ENCODE data around the gene CCDC138. TPM values are rescaled to one million over a fixed set of nuclear protein-coding genes. Genes with fewer than 3 reads are reported as not detected.

The CCDC138 gene
- total and polyA plus RNA-seq, 2 of the 13 experiments (the other 11 are each of a cell fraction or from before 2014, with no cell fraction given), result 5.6 to 32.5 TPM

DNA sequence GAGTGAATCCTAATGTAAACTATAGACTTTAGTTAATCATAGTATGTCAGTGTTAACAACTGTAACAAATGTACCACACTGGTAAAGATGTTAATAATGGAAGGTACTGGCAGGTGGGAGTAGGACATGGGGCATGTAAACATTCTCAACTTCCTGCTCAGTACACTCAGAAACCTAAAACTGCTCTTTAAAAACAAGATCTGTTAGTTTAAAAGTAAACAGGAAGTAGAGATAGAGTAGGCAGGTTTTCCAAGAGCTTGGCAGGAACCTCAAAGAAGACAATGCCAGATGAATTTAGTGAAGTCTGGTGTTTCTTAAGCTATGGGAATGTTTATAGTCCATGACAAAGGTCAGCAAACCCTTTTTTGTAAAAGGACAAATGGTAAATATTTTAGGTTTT lies 46.6 kb downstream of the CCDC138 start (continued):
- TF ChIP-seq ZSCAN29 (CRISPR knock-in tag; conservative IDR thresholded peaks at IDR 0.05) (0 out of 2 replicates have a peak, but pooled peaks have one; percentile 62), ERF (CRISPR knock-in tag; IDR thresholded peaks at IDR 0.05) (peak; percentile 65), ZNF7 (CRISPR knock-in tag; IDR thresholded peaks at IDR 0.05) (peak; percentile 53; the same call in 1 of the 2 replicates), RXRB (CRISPR knock-in tag; IDR thresholded peaks at IDR 0.05; ENCODE audit: borderline replicate concordance) (peak; percentile 95), LBX2 (CRISPR knock-in tag; IDR thresholded peaks at IDR 0.05; ENCODE audit: borderline replicate concordance) (no peak), SIX1 (CRISPR knock-in tag; IDR thresholded peaks at IDR 0.05; ENCODE audit: borderline replicate concordance) (peak; percentile 58; the same call in 1 of the 2 replicates), SAP130 (CRISPR knock-in tag; IDR thresholded peaks at IDR 0.05; ENCODE audit: low read depth) (peak; percentile 70), GABPB1 (CRISPR knock-in tag; IDR thresholded peaks at IDR 0.05) (peak; percentile 47; the same call in 1 of the 2 replicates), RCOR2 (CRISPR knock-in tag; IDR thresholded peaks at IDR 0.05) (0 out of 2 replicates have a peak, but pooled peaks have one; percentile 20), KAT7 (CRISPR knock-in tag; IDR thresholded peaks at IDR 0.05; ENCODE audit: borderline replicate concordance) (no peak), FOXA1 (IDR thresholded peaks at IDR 0.05) (no peak), FOXA1 (CRISPR knock-in tag; IDR thresholded peaks at IDR 0.05) (peak; percentile 45), KAT8 (CRISPR knock-in tag; IDR thresholded peaks at IDR 0.05) (peak; percentile 70), MIXL1 (CRISPR knock-in tag; IDR thresholded peaks at IDR 0.05) (peak; percentile 78), ZBTB20 (CRISPR knock-in tag; IDR thresholded peaks at IDR 0.05; ENCODE audit: borderline replicate concordance, low read depth) (peak; percentile 59; the same call in 1 of the 2 replicates), ZNF644 (CRISPR knock-in tag; IDR thresholded peaks at IDR 0.05; ENCODE audit: low read depth) (0 out of 2 replicates have a peak, but pooled peaks have one; percentile 11), NCOA2 (CRISPR knock-in tag; IDR thresholded peaks at IDR 0.05) (peak; percentile 48; the same call in 1 of the 2 replicates), GATAD1 (CRISPR knock-in tag; IDR thresholded peaks at IDR 0.05) (peak; percentile 36; the same call in 1 of the 2 replicates), ZNF33A (CRISPR knock-in tag; IDR thresholded peaks at IDR 0.05; ENCODE audit: borderline replicate concordance) (no peak), THAP11 (CRISPR knock-in tag; IDR thresholded peaks at IDR 0.05) (peak; percentile 38; the same call in 1 of the 2 replicates), ZNF75D (CRISPR knock-in tag; IDR thresholded peaks at IDR 0.05; ENCODE audit: borderline replicate concordance) (no peak), KLF16 (CRISPR knock-in tag; IDR thresholded peaks at IDR 0.05) (0 out of 4 replicates have a peak, but pooled peaks of 1 of the 2 experiments have one; percentile 58), BATF2 (CRISPR knock-in tag; IDR thresholded peaks at IDR 0.05) (no peak), ZFP41 (CRISPR knock-in tag; IDR thresholded peaks at IDR 0.05; ENCODE audit: borderline replicate concordance) (no peak), FOXJ3 (CRISPR knock-in tag; IDR thresholded peaks at IDR 0.05; ENCODE audit: borderline replicate concordance) (peak; percentile 46; the same call in 1 of the 2 replicates), ETV5 (CRISPR knock-in tag; IDR thresholded peaks at IDR 0.05; ENCODE audit: borderline replicate concordance) (peak; percentile 89; the same call in 1 of the 2 replicates), POLR2G (IDR thresholded peaks at IDR 0.05; ENCODE audit: low read depth, low read length) (no peak), KLF11 (CRISPR knock-in tag; IDR thresholded peaks at IDR 0.05) (no peak)
- TF ChIP-seq, protein P1, sequence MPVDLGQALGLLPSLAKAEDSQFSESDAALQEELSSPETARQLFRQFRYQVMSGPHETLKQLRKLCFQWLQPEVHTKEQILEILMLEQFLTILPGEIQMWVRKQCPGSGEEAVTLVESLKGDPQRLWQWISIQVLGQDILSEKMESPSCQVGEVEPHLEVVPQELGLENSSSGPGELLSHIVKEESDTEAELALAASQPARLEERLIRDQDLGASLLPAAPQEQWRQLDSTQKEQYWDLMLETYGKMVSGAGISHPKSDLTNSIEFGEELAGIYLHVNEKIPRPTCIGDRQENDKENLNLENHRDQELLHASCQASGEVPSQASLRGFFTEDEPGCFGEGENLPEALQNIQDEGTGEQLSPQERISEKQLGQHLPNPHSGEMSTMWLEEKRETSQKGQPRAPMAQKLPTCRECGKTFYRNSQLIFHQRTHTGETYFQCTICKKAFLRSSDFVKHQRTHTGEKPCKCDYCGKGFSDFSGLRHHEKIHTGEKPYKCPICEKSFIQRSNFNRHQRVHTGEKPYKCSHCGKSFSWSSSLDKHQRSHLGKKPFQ (CRISPR knock-in tag; IDR thresholded peaks at IDR 0.05; ENCODE audit: insufficient replicate concordance), result peak; percentile 54
- TF ChIP-seq, protein P2, sequence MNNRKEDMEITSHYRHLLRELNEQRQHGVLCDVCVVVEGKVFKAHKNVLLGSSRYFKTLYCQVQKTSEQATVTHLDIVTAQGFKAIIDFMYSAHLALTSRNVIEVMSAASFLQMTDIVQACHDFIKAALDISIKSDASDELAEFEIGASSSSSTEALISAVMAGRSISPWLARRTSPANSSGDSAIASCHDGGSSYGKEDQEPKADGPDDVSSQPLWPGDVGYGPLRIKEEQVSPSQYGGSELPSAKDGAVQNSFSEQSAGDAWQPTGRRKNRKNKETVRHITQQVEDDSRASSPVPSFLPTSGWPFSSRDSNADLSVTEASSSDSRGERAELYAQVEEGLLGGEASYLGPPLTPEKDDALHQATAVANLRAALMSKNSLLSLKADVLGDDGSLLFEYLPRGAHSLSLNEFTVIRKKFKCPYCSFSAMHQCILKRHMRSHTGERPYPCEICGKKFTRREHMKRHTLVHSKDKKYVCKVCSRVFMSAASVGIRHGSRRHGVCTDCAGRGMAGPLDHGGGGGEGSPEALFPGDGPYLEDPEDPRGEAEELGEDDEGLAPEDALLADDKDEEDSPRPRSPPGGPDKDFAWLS (CRISPR knock-in tag; IDR thresholded peaks at IDR 0.05; ENCODE audit: borderline replicate concordance), result no peak

Measured in HepG2 (cell line).